ENCODE data around the gene ATF1.
"Not testable (repeated sequence)": the region's sequence is repeated elsewhere in the genome, so short reads cannot be mapped to it uniquely, and the experiment has no call there.

The ATF1 gene

DNA sequence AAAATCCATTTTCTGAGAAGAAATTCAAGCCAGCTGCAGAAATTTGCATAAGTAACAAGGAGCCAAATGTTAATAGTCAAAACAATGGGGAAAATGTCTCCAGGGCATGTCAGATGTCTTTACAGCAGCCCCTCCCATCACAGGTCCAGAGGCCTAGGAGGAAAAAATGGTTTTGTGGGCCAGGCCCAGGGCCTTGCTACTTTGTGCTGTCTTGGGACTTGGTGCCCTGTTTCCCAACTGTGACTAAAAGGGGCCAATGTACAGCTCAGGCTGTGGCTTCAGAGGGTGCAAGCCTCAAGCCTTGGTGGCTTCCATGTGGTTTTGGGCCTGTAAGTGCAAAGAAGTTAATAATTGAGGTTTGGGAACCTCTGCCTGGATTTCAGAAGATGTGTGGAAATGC, 69.9 kb downstream of the ATF1 start:
- not testable (repeated sequence) for H3K27ac Mint-ChIP-seq; H3K4me3 Mint-ChIP-seq; ATAC-seq (replicated peaks); DNase-seq; H3K9me3 Mint-ChIP-seq; H3K4me1 Mint-ChIP-seq (ENCODE audit: low read depth in 2 of 2); H3K36me3 Mint-ChIP-seq (ENCODE audit: insufficient read depth)
- H3K27me3 Mint-ChIP-seq, result peaks cover 42 to 66% of the 10 kb centered on the region in 2 donors

DNA sequence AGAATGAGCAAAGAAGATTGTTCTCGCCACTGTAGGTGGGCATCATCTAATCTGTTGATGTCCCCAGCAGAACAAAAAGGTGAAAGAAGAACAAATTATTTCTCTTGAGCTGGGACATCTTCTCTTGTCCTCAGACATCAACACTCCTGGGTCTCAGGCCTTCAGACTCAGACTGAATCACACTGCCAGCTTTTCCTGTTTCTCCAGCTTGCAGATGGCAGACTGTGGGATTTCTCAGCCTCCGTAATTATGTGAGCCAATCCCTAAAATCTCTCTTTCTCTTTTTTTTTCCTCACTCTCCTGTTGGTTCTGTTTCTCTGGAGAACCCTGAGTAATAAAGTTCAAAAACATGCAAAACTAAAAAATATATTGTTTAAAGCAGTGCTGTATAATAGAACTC, 75.1 kb downstream of the ATF1 start:
- no peak overlapping the region for H3K27ac Mint-ChIP-seq
- ATAC-seq (replicated peaks) (no peak), DNase-seq (no peak)
- no peaks in the 10 kb centered on the region for H3K9me3 Mint-ChIP-seq
- no peak overlapping the region for H3K4me3 Mint-ChIP-seq
- H3K36me3 Mint-ChIP-seq (ENCODE audit: insufficient read depth), result no peaks in the 10 kb centered on the region
- peaks cover 22 to 48% of the 10 kb centered on the region in 2 donors for H3K27me3 Mint-ChIP-seq
- H3K4me1 Mint-ChIP-seq (ENCODE audit: low read depth in 2 of 2), result no peaks in the 10 kb centered on the region

DNA sequence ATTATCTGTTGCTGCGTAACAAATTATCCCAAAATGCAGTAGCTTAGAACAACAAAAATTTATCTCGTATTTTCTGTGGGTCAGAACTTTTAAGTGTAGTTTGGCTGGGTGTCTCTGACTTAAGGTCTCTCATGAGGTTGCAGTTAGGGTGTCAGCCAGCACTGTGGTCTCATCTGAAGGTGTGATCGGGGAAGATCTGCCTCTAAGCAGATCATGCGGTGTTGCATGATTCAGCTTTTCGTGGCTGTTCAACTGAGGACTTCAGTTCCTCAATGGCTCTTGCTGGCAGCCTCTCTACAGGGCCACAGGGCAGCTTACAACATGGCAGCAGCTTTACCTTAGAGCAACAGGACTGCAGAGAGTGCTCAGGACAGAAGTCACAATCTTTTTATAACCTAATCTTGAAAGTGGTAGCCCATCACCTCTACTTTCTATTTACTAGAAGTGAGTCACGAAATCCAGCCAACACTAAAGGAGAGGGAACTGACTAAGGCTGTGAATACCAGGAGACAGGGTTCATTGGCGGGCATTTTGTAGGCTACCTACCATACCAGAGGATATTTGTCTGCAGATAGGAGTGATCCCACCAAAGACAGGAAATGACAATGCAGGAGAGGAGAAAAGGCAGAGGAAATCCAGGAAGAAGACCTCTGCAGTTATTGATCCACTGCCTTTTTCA, 77.0 kb downstream of the ATF1 start:
- Mint-ChIP-seq H3K27me3 (peaks cover 13 to 38% of the 10 kb centered on the region in 2 donors), H3K27ac (no peak overlapping the region), H3K4me3 (no peak overlapping the region), H3K36me3 (ENCODE audit: insufficient read depth) (no peaks in the 10 kb centered on the region), H3K4me1 (ENCODE audit: low read depth in 2 of 2) (no peaks in the 10 kb centered on the region), H3K9me3 (no peaks in the 10 kb centered on the region)
- no peak for DNase-seq
- no peak for ATAC-seq (replicated peaks)

DNA sequence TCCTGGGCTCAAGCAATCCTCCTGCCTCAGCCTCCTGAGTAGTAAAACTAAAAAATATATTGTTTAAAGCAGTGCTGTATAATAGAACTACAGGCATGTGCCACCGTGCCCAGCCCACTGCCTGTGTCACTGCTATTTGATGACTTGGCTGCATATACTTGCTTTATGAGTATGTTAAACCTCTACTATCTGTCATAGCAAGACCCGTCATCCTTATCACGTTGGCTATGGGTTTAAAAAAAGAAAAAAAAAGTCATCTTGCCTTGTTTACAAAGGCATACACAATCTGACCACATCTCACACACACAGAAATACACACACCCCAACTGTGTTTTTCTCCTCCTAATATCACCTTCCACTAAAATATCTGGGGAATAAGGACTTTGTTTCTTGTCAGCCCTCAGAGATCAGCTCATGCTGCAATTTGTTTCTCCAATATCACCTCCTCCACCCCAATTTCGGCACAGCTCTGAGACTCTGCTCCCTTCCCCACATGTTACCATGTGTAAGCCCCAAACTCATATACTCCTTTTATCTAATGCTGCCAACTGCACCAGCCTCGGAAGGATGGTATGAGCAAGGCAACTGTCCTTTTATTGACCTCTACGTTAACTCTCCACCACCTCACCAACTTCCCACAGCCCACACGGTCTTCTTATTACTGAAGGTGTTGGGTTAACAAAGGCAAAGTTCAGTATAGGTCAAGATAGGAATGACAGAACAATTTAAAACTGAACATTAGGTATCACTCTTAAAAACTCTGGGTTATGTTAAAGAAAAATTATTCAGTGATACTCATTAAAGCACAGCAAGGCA, 78.0 kb downstream of the ATF1 start:
- H3K27me3 Mint-ChIP-seq, result peaks cover 12 to 34% of the 10 kb centered on the region in 2 donors
- no peaks in the 10 kb centered on the region for H3K4me1 Mint-ChIP-seq (ENCODE audit: low read depth in 2 of 2)
- no peaks in the 10 kb centered on the region for H3K36me3 Mint-ChIP-seq (ENCODE audit: insufficient read depth)
- ATAC-seq (replicated peaks) (no peak), DNase-seq (no peak)
- H3K27ac Mint-ChIP-seq, result no peak overlapping the region
- H3K9me3 Mint-ChIP-seq, result no peaks in the 10 kb centered on the region
- H3K4me3 Mint-ChIP-seq, result no peak overlapping the region

DNA sequence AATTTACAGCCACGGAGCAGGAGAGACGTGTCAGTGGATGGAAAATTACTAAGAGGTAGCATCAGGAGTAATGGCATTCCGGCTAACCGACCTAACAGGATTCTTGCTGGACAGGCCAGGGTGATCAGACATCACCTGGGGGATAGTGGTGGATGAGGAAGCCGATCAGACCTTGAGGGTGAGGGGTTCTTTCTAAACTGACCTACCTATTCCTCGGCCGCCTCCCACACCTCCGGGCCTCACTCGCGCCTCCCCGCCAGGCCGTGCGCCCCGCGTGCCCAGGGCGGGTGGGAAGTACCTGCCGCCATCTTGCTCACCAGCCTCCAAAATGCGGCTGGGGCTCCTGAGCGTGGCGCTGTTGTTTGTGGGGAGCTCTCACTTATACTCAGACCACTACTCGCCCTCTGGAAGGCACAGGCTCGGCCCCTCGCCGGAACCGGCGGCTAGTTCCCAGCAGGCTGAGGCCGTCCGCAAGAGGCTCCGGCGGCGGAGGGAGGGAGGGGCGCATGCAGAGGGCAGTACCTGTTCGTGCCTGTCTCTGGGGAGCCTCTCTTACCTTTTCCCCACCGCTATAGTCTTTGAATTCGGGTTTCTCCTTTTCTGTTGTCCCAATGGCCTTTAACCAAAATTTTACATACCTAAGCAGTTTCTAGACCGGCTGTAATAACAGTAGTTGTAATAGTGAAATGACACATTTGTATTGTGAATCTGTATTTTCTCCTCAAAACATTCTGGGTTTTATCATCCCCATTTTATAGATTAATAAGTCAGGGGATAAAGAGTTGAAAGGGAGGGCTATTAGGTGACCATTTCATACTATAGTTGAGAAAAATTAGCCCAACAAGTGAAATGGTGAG, 79.0 kb downstream of the ATF1 start, which contains the start of gene TMPRSS12:
Gene TMPRSS12 (plus strand): TSS at position 290 of the 857 bp plus-strand sequence. CDS start 39 bp downstream, at position 329.
- Mint-ChIP-seq H3K27me3 (peaks cover 12 to 25% of the 10 kb centered on the region in 2 donors), H3K4me3 (no peak within 1 kb of the TSS), H3K9me3 (no peaks in the 10 kb centered on the region), H3K36me3 (ENCODE audit: insufficient read depth) (no peaks in the 10 kb centered on the region), H3K4me1 (ENCODE audit: low read depth in 2 of 2) (no peaks in the 10 kb centered on the region), H3K27ac (no peak within 1 kb of the TSS)
- DNase-seq, result no peak
- ATAC-seq (replicated peaks), result no peak

DNA sequence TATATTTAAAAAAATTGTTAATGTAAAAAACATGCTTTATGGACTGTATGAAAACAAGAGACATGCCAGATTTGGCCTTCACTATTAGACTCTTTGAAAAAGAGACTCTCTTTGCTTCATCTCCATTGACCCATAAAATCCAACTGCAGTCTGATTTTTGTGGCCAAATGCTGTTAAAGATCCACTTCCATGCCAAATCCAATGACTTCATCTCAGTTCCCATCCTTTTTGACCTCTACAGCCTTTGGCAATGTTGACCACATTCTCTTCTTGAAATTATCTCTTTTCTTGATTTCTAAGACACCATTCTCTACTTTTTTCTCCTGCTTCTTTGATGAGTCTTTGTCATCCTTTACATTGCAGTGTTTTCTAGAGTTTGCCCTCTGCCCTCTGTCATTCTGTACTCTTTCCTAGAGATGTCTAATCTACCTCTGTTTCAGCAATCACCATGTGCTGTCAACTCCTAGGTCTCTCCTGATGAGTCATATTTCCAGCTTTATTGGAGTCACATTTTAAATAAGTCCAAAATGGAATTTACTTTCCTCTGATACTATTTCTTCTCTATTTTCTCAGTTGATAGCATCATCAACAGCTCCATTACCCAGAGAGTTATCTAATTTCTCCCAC, 81.2 kb downstream of the ATF1 start:
- Mint-ChIP-seq H3K36me3 (ENCODE audit: insufficient read depth) (no peaks in the 10 kb centered on the region), H3K27ac (no peak overlapping the region), H3K4me1 (ENCODE audit: low read depth in 2 of 2) (no peaks in the 10 kb centered on the region), H3K27me3 (peaks cover 27 to 46% of the 10 kb centered on the region in 2 donors), H3K4me3 (no peak overlapping the region), H3K9me3 (no peaks in the 10 kb centered on the region)
- DNase-seq, result no peak
- no peak for ATAC-seq (replicated peaks)

DNA sequence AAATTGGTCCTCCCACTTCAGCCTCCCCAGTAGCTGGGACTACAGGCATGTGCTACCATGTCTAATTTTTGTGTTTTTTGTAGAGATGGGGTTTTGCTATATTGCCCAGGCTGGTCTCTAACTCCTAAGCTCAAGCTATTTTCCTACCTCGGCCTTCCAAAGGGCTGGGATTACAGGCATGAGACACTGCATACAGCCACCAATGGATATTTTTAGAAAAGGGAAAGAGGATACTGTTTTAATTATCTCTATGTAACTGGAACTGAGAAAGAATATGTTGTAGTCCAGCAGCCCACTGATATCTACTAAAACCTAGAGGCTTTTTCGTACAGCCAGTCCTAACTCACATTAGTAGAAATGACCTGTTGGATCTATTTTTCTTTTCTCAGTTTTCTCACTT, 85.1 kb downstream of the ATF1 start:
- no peak overlapping the region for H3K27ac Mint-ChIP-seq
- H3K4me1 Mint-ChIP-seq (ENCODE audit: low read depth in 2 of 2), result no peaks in the 10 kb centered on the region
- ATAC-seq (replicated peaks) (no peak), DNase-seq (no peak)
- H3K4me3 Mint-ChIP-seq, result no peak overlapping the region
- H3K36me3 Mint-ChIP-seq (ENCODE audit: insufficient read depth), result no peaks in the 10 kb centered on the region
- H3K9me3 Mint-ChIP-seq, result no peaks in the 10 kb centered on the region
- H3K27me3 Mint-ChIP-seq, result peaks cover 46 to 62% of the 10 kb centered on the region in 2 donors

DNA sequence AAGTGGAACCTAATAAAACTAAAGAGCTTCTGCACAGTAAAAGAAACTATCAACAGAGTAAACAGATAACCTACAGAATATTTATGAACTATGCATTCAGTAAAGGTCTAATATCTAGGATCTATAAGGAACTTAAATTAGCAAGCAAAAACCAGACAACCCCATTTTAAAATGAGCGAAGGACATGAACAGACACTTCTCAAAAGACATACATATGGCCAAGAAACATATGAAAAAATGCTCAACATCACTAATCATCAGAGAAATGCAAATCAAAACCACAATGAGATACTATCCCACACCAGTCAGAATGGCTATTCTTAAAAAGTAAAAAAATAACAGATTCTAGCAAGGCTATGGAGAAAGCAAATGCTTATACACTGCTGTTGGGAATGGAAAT, 91.3 kb downstream of the ATF1 start:
- not testable (repeated sequence) for H3K4me1 Mint-ChIP-seq (ENCODE audit: low read depth in 2 of 2); H3K4me3 Mint-ChIP-seq; H3K36me3 Mint-ChIP-seq (ENCODE audit: insufficient read depth); DNase-seq; ATAC-seq (replicated peaks); H3K9me3 Mint-ChIP-seq; H3K27ac Mint-ChIP-seq
- peaks cover 29 to 31% of the 10 kb centered on the region in 2 donors for H3K27me3 Mint-ChIP-seq

DNA sequence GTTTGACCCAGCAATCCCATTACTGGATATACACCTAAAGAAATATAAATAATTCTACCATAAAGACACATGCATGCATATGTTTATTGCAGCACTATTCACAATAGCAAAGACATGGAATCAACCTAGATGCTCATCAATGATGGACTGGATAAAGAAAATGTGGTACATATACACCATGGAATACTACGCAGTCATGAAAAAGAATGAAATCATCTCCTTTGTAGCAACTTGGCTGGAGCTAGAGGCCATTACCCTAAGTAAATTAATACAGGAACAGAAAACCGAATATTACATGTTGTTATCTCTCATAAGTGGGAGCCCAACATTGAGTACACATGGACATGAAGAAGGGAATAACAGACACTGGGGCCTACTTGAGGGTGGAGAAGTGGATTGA, 91.8 kb downstream of the ATF1 start:
- DNase-seq; H3K9me3 Mint-ChIP-seq; ATAC-seq (replicated peaks); H3K36me3 Mint-ChIP-seq (ENCODE audit: insufficient read depth); H3K4me1 Mint-ChIP-seq (ENCODE audit: low read depth in 2 of 2); H3K4me3 Mint-ChIP-seq; H3K27ac Mint-ChIP-seq: not testable (repeated sequence)
- peaks cover 27 to 29% of the 10 kb centered on the region in 2 donors for H3K27me3 Mint-ChIP-seq

DNA sequence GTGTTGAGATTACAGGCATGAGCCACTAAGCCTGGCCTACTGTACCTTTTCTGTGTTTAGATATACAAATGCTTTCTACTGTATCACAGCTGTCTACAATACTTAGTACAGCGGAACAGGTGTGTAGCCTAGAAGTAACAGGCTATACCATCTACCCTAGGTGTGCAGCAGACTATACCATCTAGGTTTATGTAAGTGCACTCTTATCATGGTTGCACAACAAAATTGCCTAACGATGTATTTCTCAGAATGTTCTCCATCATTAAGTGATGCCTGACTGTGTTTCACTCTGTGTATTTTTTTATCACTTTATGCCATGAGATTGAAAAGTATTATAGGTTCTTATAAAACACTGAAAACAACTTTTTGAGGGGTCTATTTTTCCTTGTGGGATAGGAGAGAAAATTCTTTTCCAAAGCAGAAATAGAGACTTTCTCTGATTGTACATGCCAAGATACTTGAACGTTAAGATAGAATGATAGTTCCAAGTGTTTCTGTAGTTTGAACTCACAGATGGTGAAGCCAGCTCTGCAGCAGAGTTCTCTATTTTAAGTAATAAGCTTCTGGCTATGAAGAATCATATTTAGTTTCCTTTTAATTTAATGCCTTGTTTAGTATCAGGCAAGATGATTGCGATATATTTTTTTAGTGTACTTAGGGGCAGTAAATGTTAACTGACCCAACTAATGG, 95.9 kb downstream of the ATF1 start:
- no peak overlapping the region for H3K4me3 Mint-ChIP-seq
- H3K36me3 Mint-ChIP-seq (ENCODE audit: insufficient read depth), result peaks cover 6% of the 10 kb centered on the region
- no peaks in the 10 kb centered on the region for H3K9me3 Mint-ChIP-seq
- peaks cover 9 to 19% of the 10 kb centered on the region in 2 donors for H3K27me3 Mint-ChIP-seq
- no peak overlapping the region for H3K27ac Mint-ChIP-seq
- no peak for DNase-seq
- no peak for ATAC-seq (replicated peaks)
- H3K4me1 Mint-ChIP-seq (ENCODE audit: low read depth in 2 of 2), result no peaks in the 10 kb centered on the region

DNA sequence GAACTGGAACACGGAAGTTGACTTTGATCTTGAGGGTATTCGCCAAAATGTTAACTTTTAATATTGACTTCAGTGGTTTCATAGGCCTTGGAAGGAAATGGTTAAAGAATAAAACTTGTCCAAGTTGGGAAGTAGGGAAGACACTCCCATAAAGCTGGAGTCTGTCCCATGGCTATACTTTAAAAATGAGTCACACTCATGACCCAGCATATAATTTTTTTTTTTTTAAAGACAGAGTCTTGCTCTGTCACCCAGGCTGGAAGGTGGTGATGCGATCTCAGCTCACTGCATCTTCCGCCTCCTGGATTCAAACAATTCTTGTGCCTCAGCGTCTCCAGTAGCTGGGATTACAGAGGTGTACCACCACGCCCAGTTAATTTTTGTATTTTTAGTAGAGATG, 98.4 kb downstream of the ATF1 start:
- ATAC-seq (replicated peaks), result no peak
- Mint-ChIP-seq H3K27me3 (peaks cover 33 to 45% of the 10 kb centered on the region in 2 donors), H3K4me3 (no peak overlapping the region), H3K36me3 (ENCODE audit: insufficient read depth) (peaks cover 2% of the 10 kb centered on the region), H3K9me3 (peaks cover 0 to 4% of the 10 kb centered on the region in 2 donors), H3K27ac (no peak overlapping the region), H3K4me1 (ENCODE audit: low read depth in 2 of 2) (no peaks in the 10 kb centered on the region)
- no peak for DNase-seq

DNA sequence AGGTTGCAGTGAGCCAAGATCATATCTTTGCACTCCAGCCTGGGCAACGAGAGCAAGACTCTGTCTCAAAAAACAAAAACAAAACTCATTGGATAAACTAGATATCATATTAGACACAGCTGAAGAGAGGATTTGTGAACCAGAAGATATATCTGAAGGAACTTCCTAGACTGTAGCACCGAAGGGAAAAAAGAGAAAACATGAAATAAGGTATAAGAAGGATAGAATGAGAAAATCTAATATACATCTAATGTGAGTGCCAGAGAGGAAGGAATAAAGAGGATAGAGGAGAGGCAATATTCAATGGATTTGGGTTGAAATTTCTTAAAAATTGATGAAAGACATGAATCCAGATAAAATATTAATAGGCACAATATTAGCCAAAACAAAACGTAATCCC, 101.4 kb downstream of the ATF1 start:
- no peaks in the 10 kb centered on the region for H3K4me1 Mint-ChIP-seq (ENCODE audit: low read depth in 2 of 2)
- ATAC-seq (replicated peaks) (no peak), DNase-seq (no peak)
- H3K9me3 Mint-ChIP-seq, result peaks cover 2 to 9% of the 10 kb centered on the region in 2 donors
- no peak overlapping the region for H3K4me3 Mint-ChIP-seq
- no peaks in the 10 kb centered on the region for H3K36me3 Mint-ChIP-seq (ENCODE audit: insufficient read depth)
- peaks cover 48 to 73% of the 10 kb centered on the region in 2 donors for H3K27me3 Mint-ChIP-seq
- H3K27ac Mint-ChIP-seq, result no peak overlapping the region
